Duodenal mucosa (tissue), 2 donors: ENCODE measurements around the gene AFAP1L1.
"Not testable (repeated sequence)": the region's sequence is repeated elsewhere in the genome, so short reads cannot be mapped to it uniquely, and the experiment has no call there.

Experiments used
- H3K27ac ChIP-seq: one replicate; pipeline ENCODE4 v1.7.0; 2013; ENCODE audit warnings: low read depth, low read length
- H3K27me3 ChIP-seq, 2 donors: one replicate each; pipeline ENCODE4 v1.7.0; 2013; ENCODE audit warnings: low read length in 2 of 2, control low read depth in 1 of 2; ENCODE audit not compliant: insufficient read depth in 2 of 2, control insufficient read depth in 1 of 2
- H3K36me3 ChIP-seq, 2 donors: one replicate each; pipeline ENCODE4 v1.7.0; 2013; ENCODE audit warnings: low read length in 2 of 2, control low read depth in 1 of 2; ENCODE audit not compliant: insufficient read depth in 2 of 2, control insufficient read depth in 1 of 2
- H3K4me1 ChIP-seq, 2 donors: one replicate each; pipeline ENCODE4 v1.7.0; 2013; ENCODE audit warnings: low read length in 2 of 2, control low read depth in 1 of 2; ENCODE audit not compliant: insufficient read depth in 2 of 2, control insufficient read depth in 1 of 2
- H3K4me3 ChIP-seq, 2 donors: one replicate each; pipeline ENCODE4 v1.7.0; 2013; ENCODE audit warnings: low read length in 2 of 2, low read depth in 1 of 2
- H3K9ac ChIP-seq, 2 donors: one replicate each; pipeline ENCODE4 v1.7.0; 2013; ENCODE audit warnings: low read length in 2 of 2, low read depth in 1 of 2
- H3K9me3 ChIP-seq, 2 donors: one replicate each; pipeline ENCODE4 v1.7.0; 2013; ENCODE audit warnings: low read length in 2 of 2, control low read depth in 1 of 2; ENCODE audit not compliant: control insufficient read depth in 1 of 2

Gene AFAP1L1

GRCh38 chr5:149260761-149261160 is 10.9 kb upstream of the AFAP1L1 start:
- H3K9me3 ChIP-seq: no peaks in the 10 kb centered on the region
- H3K36me3 ChIP-seq: no peaks in the 10 kb centered on the region
- H3K9ac ChIP-seq: no peak overlapping the region
- no peak overlapping the region for H3K4me3 ChIP-seq
- no peak overlapping the region for H3K27ac ChIP-seq
- no peaks in the 10 kb centered on the region for H3K4me1 ChIP-seq
- H3K27me3 ChIP-seq: peaks cover 3 to 4% of the 10 kb centered on the region in 2 donors

GRCh38 chr5:149261246-149261645 is 10.4 kb upstream of the AFAP1L1 start:
- H3K27ac ChIP-seq: no peak overlapping the region
- H3K27me3 ChIP-seq: peaks cover 3 to 4% of the 10 kb centered on the region in 2 donors
- no peak overlapping the region for H3K4me3 ChIP-seq
- H3K9ac ChIP-seq: no peak overlapping the region
- H3K4me1 ChIP-seq: no peaks in the 10 kb centered on the region
- no peaks in the 10 kb centered on the region for H3K36me3 ChIP-seq
- H3K9me3 ChIP-seq: no peaks in the 10 kb centered on the region

- Histone ChIP-seq H3K9ac (no peak overlapping the region), H3K9me3 (no peaks in the 10 kb centered on the region), H3K27me3 (peaks cover 3 to 4% of the 10 kb centered on the region in 2 donors), H3K4me1 (no peaks in the 10 kb centered on the region), H3K36me3 (no peaks in the 10 kb centered on the region), H3K4me3 (no peak overlapping the region), H3K27ac (no peak overlapping the region)
Observed at GRCh38 chr5:149262315-149262714, 9.3 kb upstream of the AFAP1L1 start.

GRCh38 chr5:149264439-149265067 is 7.1 kb upstream of the AFAP1L1 start:
- Histone ChIP-seq H3K9me3 (peaks cover 6 to 11% of the 10 kb centered on the region in 2 donors), H3K9ac (no peak overlapping the region), H3K27me3 (peaks cover 3 to 4% of the 10 kb centered on the region in 2 donors), H3K27ac (no peak overlapping the region), H3K36me3 (no peaks in the 10 kb centered on the region), H3K4me3 (no peak overlapping the region), H3K4me1 (no peaks in the 10 kb centered on the region)

- Histone ChIP-seq H3K9ac (no peak overlapping the region), H3K4me1 (no peaks in the 10 kb centered on the region), H3K27me3 (peaks cover 3 to 4% of the 10 kb centered on the region in 2 donors), H3K36me3 (no peaks in the 10 kb centered on the region), H3K9me3 (peaks cover 6 to 11% of the 10 kb centered on the region in 2 donors), H3K27ac (no peak overlapping the region), H3K4me3 (no peak overlapping the region)
Observed at GRCh38 chr5:149265068-149265465, 6.6 kb upstream of the AFAP1L1 start.

GRCh38 chr5:149265597-149265996 is 6.1 kb upstream of the AFAP1L1 start:
- H3K27ac ChIP-seq: no peak overlapping the region
- peaks cover 6 to 11% of the 10 kb centered on the region in 2 donors for H3K9me3 ChIP-seq
- H3K27me3 ChIP-seq: peaks cover 3 to 4% of the 10 kb centered on the region in 2 donors
- H3K36me3 ChIP-seq: no peaks in the 10 kb centered on the region
- H3K4me1 ChIP-seq: no peaks in the 10 kb centered on the region
- no peak overlapping the region for H3K4me3 ChIP-seq
- H3K9ac ChIP-seq: no peak overlapping the region

- H3K27ac ChIP-seq: no peak overlapping the region
- peaks cover 6 to 11% of the 10 kb centered on the region in 2 donors for H3K9me3 ChIP-seq
- no peaks in the 10 kb centered on the region for H3K36me3 ChIP-seq
- H3K27me3 ChIP-seq: peaks cover 15% of the 10 kb centered on the region in 2 donors
- H3K4me1 ChIP-seq: peaks cover 8% of the 10 kb centered on the region in 2 donors
- no peak overlapping the region for H3K4me3 ChIP-seq
- H3K9ac ChIP-seq: no peak overlapping the region
Observed at GRCh38 chr5:149267241-149267973, 4.3 kb upstream of the AFAP1L1 start.

- Histone ChIP-seq H3K4me3 (no peak overlapping the region), H3K27ac (no peak overlapping the region), H3K9me3 (peaks cover 6 to 11% of the 10 kb centered on the region in 2 donors), H3K36me3 (no peaks in the 10 kb centered on the region), H3K4me1 (peaks cover 8 to 9% of the 10 kb centered on the region in 2 donors), H3K9ac (no peak overlapping the region), H3K27me3 (peaks cover 16 to 21% of the 10 kb centered on the region in 2 donors)
Observed at GRCh38 chr5:149268928-149269557, 2.6 kb upstream of the AFAP1L1 start.

GRCh38 chr5:149271195-149271715 is 404 bp upstream of the AFAP1L1 start:
- H3K4me3 ChIP-seq: peak overlapping the region; percentile 24 to 58
- H3K9me3 ChIP-seq: peaks cover 6 to 11% of the 10 kb centered on the region in 2 donors
- H3K4me1 ChIP-seq: peaks cover 8 to 9% of the 10 kb centered on the region in 2 donors
- H3K36me3 ChIP-seq: no peaks in the 10 kb centered on the region
- H3K27me3 ChIP-seq: peaks cover 14 to 21% of the 10 kb centered on the region in 2 donors
- H3K27ac ChIP-seq: no peak overlapping the region
- no peak overlapping the region for H3K9ac ChIP-seq

GRCh38 chr5:149272781-149273180 is 1.1 kb downstream of the AFAP1L1 start:
- not testable (repeated sequence) for H3K27ac ChIP-seq, H3K4me1 ChIP-seq, H3K36me3 ChIP-seq, H3K9ac ChIP-seq, H3K4me3 ChIP-seq
- peaks cover 6 to 11% of the 10 kb centered on the region in 2 donors for H3K9me3 ChIP-seq
- peaks cover 14 to 21% of the 10 kb centered on the region in 2 donors for H3K27me3 ChIP-seq
